HG02642 (cell line): ENCODE data around the gene EXOC6B.

Experiments
- ATAC-seq: cut with Tn5 transposase; IDR thresholded peaks from one replicate; pipeline ENCODE4 v1.9.1; 2021; ENCODE audit warnings: mild to moderate bottlenecking; ENCODE audit not compliant: unreplicated experiment, poor library complexity

Gene EXOC6B

GRCh38 chr2:72156872-72157271 is 669.0 kb downstream of the EXOC6B start:
- no peak for ATAC-seq

GRCh38 chr2:72155737-72156136 is 670.1 kb downstream of the EXOC6B start:
- no peak for ATAC-seq

- ATAC-seq = no peak
Measured at GRCh38 chr2:72155151-72155550, 670.7 kb downstream of the EXOC6B start.

- no peak for ATAC-seq
Measured at GRCh38 chr2:72154386-72154975, 671.4 kb downstream of the EXOC6B start.

- no peak for ATAC-seq
Measured at GRCh38 chr2:72153924-72154323, 671.9 kb downstream of the EXOC6B start.

- no peak for ATAC-seq
Measured at GRCh38 chr2:72153026-72153791, 672.6 kb downstream of the EXOC6B start.

GRCh38 chr2:72150861-72151356 is 674.9 kb downstream of the EXOC6B start:
- no peak for ATAC-seq

GRCh38 chr2:72150157-72150860 is 675.5 kb downstream of the EXOC6B start:
- peak; percentile 79 for ATAC-seq

GRCh38 chr2:72149556-72150156 is 676.2 kb downstream of the EXOC6B start:
- no peak for ATAC-seq

- no peak for ATAC-seq
Measured at GRCh38 chr2:72148837-72149555, 676.8 kb downstream of the EXOC6B start.

GRCh38 chr2:72148003-72148836 is 677.6 kb downstream of the EXOC6B start:
- ATAC-seq = no peak

GRCh38 chr2:72147303-72147971 is 678.4 kb downstream of the EXOC6B start, which contains the start of gene CYP26B1:
TSS of gene CYP26B1 (minus strand) at chr2:72147862. CDS start at chr2:72147834, 28 bp downstream.
- no peak for ATAC-seq

GRCh38 chr2:72146347-72147302 is 679.2 kb downstream of the EXOC6B start:
- no peak for ATAC-seq

GRCh38 chr2:72145658-72146329 is 680.0 kb downstream of the EXOC6B start:
- ATAC-seq = no peak

GRCh38 chr2:72145289-72145657 is 680.6 kb downstream of the EXOC6B start:
- ATAC-seq = no peak

GRCh38 chr2:72144632-72145288 is 681.1 kb downstream of the EXOC6B start:
- ATAC-seq = no peak

- no peak for ATAC-seq
Measured at GRCh38 chr2:72144274-72144631, 681.6 kb downstream of the EXOC6B start.
